GM18508 (cell line): Measurements from ENCODE around the gene COL6A1.
"Not testable (repeated sequence)": the region's sequence is repeated elsewhere in the genome, so short reads cannot be mapped to it uniquely, and the experiment has no call there.

Source experiments
- ATAC-seq: cut with Tn5 transposase; IDR thresholded peaks from one replicate; pipeline ENCODE4 v1.9.1; 2021; ENCODE audit warnings: moderate number of reproducible peaks; ENCODE audit not compliant: insufficient read depth, unreplicated experiment

The COL6A1 gene

GRCh38 chr21:45964649-45965048 is 16.9 kb upstream of the COL6A1 start:
- ATAC-seq, result no peak

- ATAC-seq, result no peak
Observed at GRCh38 chr21:45965084-45965809, 16.3 kb upstream of the COL6A1 start.

- ATAC-seq, result no peak
Observed at GRCh38 chr21:45966791-45967394, 14.7 kb upstream of the COL6A1 start.

- ATAC-seq, result no peak
Observed at GRCh38 chr21:45969921-45970673, 11.5 kb upstream of the COL6A1 start.

- ATAC-seq, result no peak
Observed at GRCh38 chr21:45970674-45971615, 10.6 kb upstream of the COL6A1 start.

- no peak for ATAC-seq
Observed at GRCh38 chr21:45971616-45972352, 9.8 kb upstream of the COL6A1 start.

GRCh38 chr21:45972353-45972715 is 9.2 kb upstream of the COL6A1 start:
- no peak for ATAC-seq

- ATAC-seq, result no peak
Observed at GRCh38 chr21:45972716-45973474, 8.7 kb upstream of the COL6A1 start.

GRCh38 chr21:45973475-45974072 is 8.0 kb upstream of the COL6A1 start:
- no peak for ATAC-seq

GRCh38 chr21:45974073-45975019 is 7.2 kb upstream of the COL6A1 start:
- ATAC-seq, result no peak

GRCh38 chr21:45975020-45975666 is 6.4 kb upstream of the COL6A1 start:
- no peak for ATAC-seq

- not testable (repeated sequence) for ATAC-seq
Observed at GRCh38 chr21:45975667-45976409, 5.7 kb upstream of the COL6A1 start.

- ATAC-seq, result no peak
Observed at GRCh38 chr21:45976701-45977311, 4.8 kb upstream of the COL6A1 start.

GRCh38 chr21:45977396-45977795 is 4.2 kb upstream of the COL6A1 start:
- no peak for ATAC-seq

- ATAC-seq, result no peak
Observed at GRCh38 chr21:45979141-45979631, 2.4 kb upstream of the COL6A1 start.

GRCh38 chr21:45979651-45980050 is 1.9 kb upstream of the COL6A1 start:
- no peak for ATAC-seq
